GM19468 (cell line): ENCODE results near the gene SPDYE1.
"Not testable (repeated sequence)": the region's sequence is repeated elsewhere in the genome, so short reads cannot be mapped to it uniquely, and the experiment has no call there.

ENCODE experiments used
- ATAC-seq: cut with Tn5 transposase; IDR thresholded peaks from one replicate; pipeline ENCODE4 v1.9.1; 2021; ENCODE audit warnings: mild to moderate bottlenecking, moderate library complexity, moderate number of reproducible peaks; ENCODE audit not compliant: unreplicated experiment; ENCODE audit errors: extremely low read depth

Gene SPDYE1

GRCh38 chr7:43990829-43991228, 6.9 kb upstream of the SPDYE1 start:
- not testable (repeated sequence) for ATAC-seq

GRCh38 chr7:43992896-43993295, 4.8 kb upstream of the SPDYE1 start:
- not testable (repeated sequence) for ATAC-seq

- ATAC-seq = not testable (repeated sequence)
Measured at GRCh38 chr7:43994681-43995080, 3.0 kb upstream of the SPDYE1 start.

- ATAC-seq = not testable (repeated sequence)
Measured at GRCh38 chr7:44012081-44012480, 14.4 kb downstream of the SPDYE1 start.

GRCh38 chr7:44015090-44015489, 17.4 kb downstream of the SPDYE1 start:
- ATAC-seq = not testable (repeated sequence)

- peak; percentile 96 for ATAC-seq
Measured at GRCh38 chr7:44018857-44019807, 21.4 kb downstream of the SPDYE1 start.

- not testable (repeated sequence) for ATAC-seq
Measured at GRCh38 chr7:44019825-44020224, 22.1 kb downstream of the SPDYE1 start.

GRCh38 chr7:44022069-44022468, 24.4 kb downstream of the SPDYE1 start:
- not testable (repeated sequence) for ATAC-seq

GRCh38 chr7:44022796-44023467, 25.2 kb downstream of the SPDYE1 start:
- not testable (repeated sequence) for ATAC-seq

GRCh38 chr7:44029433-44029832, 31.7 kb downstream of the SPDYE1 start:
- ATAC-seq = not testable (repeated sequence)

- ATAC-seq = not testable (repeated sequence)
Measured at GRCh38 chr7:44030029-44030428, 32.3 kb downstream of the SPDYE1 start.

- not testable (repeated sequence) for ATAC-seq
Measured at GRCh38 chr7:44031319-44031718, 33.6 kb downstream of the SPDYE1 start.

- not testable (repeated sequence) for ATAC-seq
Measured at GRCh38 chr7:44032031-44032430, 34.3 kb downstream of the SPDYE1 start.

- not testable (repeated sequence) for ATAC-seq
Measured at GRCh38 chr7:44033971-44034844, 36.5 kb downstream of the SPDYE1 start.

- ATAC-seq = not testable (repeated sequence)
Measured at GRCh38 chr7:44036364-44036763, 38.7 kb downstream of the SPDYE1 start.

- not testable (repeated sequence) for ATAC-seq
Measured at GRCh38 chr7:44037951-44038350, 40.3 kb downstream of the SPDYE1 start.

GRCh38 chr7:44038553-44038952, 40.9 kb downstream of the SPDYE1 start:
- not testable (repeated sequence) for ATAC-seq

- peak; percentile 33 for ATAC-seq
Measured at GRCh38 chr7:44038961-44039558, 41.4 kb downstream of the SPDYE1 start.

- not testable (repeated sequence) for ATAC-seq
Measured at GRCh38 chr7:44039800-44040492, 42.2 kb downstream of the SPDYE1 start.
